Stimulated activated CD8-positive, alpha-beta memory T cell treated with anti-CD3 and anti-CD28 coated beads, Interleukin-2, amount 100 ng/mL, for 48 hours (primary cell): ENCODE results near the gene MYO5B.
"Not testable (repeated sequence)": the region's sequence is repeated elsewhere in the genome, so short reads cannot be mapped to it uniquely, and the experiment has no call there.

Source experiments
- DNase-seq, 2 donors: peaks; one replicate each; pipeline ENCODE4 v3.0.0-alpha.2; 2020; ENCODE audit warnings: low read depth in 2 of 2

Gene MYO5B

GRCh38 chr18:49854681-49855080 lies 340.3 kb downstream of the MYO5B start:
- no peak for DNase-seq

- no peak for DNase-seq
Observed at GRCh38 chr18:49853436-49853835, 341.5 kb downstream of the MYO5B start.

- DNase-seq = no peak
Observed at GRCh38 chr18:49853011-49853410, 341.9 kb downstream of the MYO5B start.

- no peak for DNase-seq
Observed at GRCh38 chr18:49851624-49852023, 343.3 kb downstream of the MYO5B start.

- no peak for DNase-seq
Observed at GRCh38 chr18:49850636-49851035, 344.3 kb downstream of the MYO5B start.

GRCh38 chr18:49849331-49850217 lies 345.4 kb downstream of the MYO5B start:
- DNase-seq = no peak

GRCh38 chr18:49848115-49848514 lies 346.8 kb downstream of the MYO5B start:
- no peak for DNase-seq

- no peak for DNase-seq
Observed at GRCh38 chr18:49847524-49847923, 347.4 kb downstream of the MYO5B start.

GRCh38 chr18:49846718-49847470 lies 348.1 kb downstream of the MYO5B start:
- DNase-seq = no peak

GRCh38 chr18:49846361-49846662 lies 348.6 kb downstream of the MYO5B start:
- no peak for DNase-seq

GRCh38 chr18:49845629-49846360 lies 349.2 kb downstream of the MYO5B start:
- DNase-seq = no peak

- no peak for DNase-seq
Observed at GRCh38 chr18:49844903-49845302, 350.0 kb downstream of the MYO5B start.

- DNase-seq = no peak
Observed at GRCh38 chr18:49843778-49844625, 350.9 kb downstream of the MYO5B start.

- no peak for DNase-seq
Observed at GRCh38 chr18:49843131-49843530, 351.8 kb downstream of the MYO5B start.

GRCh38 chr18:49842656-49843055 lies 352.3 kb downstream of the MYO5B start:
- DNase-seq = no peak

- no peak for DNase-seq
Observed at GRCh38 chr18:49841236-49842217, 353.4 kb downstream of the MYO5B start.

- DNase-seq = no peak
Observed at GRCh38 chr18:49839012-49839411, 355.9 kb downstream of the MYO5B start.

GRCh38 chr18:49838381-49838780 lies 356.6 kb downstream of the MYO5B start:
- DNase-seq = no peak

GRCh38 chr18:49837889-49838288 lies 357.1 kb downstream of the MYO5B start:
- no peak for DNase-seq

- DNase-seq = not testable (repeated sequence)
Observed at GRCh38 chr18:49837316-49837835, 357.6 kb downstream of the MYO5B start.
